Stimulated activated CD4-positive, alpha-beta T cell treated with anti-CD3 and anti-CD28 coated beads, TNF-alpha, amount 100 ng/mL, for 48 hours (primary cell): ENCODE data around the gene GCN1.

Experiments
- DNase-seq, 3 donors: peaks; one replicate each; pipeline ENCODE4 v3.0.0-alpha.2; 2020; ENCODE audit warnings: low read depth in 3 of 3

Gene GCN1

GRCh38 chr12:120142231-120142877 is 52.2 kb downstream of the GCN1 start:
- DNase-seq = no peak

GRCh38 chr12:120141336-120141735 is 53.2 kb downstream of the GCN1 start:
- DNase-seq = no peak

DNA sequence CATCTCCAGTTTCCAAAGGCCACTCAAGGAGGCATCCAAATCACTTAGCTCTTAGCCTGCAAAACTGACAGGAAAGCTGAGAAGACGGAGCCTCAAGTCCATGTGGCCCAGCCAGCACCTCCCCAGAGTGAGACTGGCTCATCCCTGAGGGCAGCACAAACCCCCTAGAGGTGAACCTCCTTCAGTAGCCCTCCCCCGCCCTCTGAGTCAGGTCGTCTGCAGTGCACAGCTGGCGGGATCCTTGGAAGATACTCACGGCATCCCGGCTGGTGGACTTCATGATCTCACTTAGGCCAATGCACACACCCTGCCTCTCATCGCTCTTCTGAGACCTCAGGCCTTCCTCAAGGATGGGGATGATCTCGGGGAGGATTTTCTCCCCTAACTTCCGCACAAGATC is 53.9 kb downstream of the GCN1 start:
- DNase-seq = no peak

- DNase-seq = no peak
Measured at GRCh38 chr12:120139958-120140357, 54.6 kb downstream of the GCN1 start.

GRCh38 chr12:120138366-120138765 is 56.1 kb downstream of the GCN1 start:
- no peak for DNase-seq

DNA sequence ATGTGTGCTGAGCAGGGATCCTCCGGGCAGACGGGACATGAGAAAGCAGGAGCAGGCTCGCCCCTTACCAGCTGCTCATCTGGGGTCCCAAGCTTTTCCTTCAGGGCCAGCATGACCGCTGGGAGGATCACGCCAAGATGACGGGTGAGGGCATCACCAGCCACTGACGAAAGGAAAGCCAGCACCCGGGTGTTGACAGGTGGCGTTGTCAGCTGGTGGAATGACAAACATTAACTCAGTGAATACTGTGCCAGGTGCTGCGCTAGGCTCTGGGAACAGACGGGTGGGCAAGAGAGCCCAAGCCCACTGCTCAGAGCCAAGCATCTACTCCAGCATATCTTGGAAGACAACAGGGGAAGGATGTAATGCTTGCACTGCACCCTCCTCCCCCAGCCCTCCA is 56.7 kb downstream of the GCN1 start:
- no peak for DNase-seq

GRCh38 chr12:120136093-120136770 is 58.3 kb downstream of the GCN1 start:
- DNase-seq = no peak

- DNase-seq = no peak
Measured at GRCh38 chr12:120134307-120134980, 60.1 kb downstream of the GCN1 start.

DNA sequence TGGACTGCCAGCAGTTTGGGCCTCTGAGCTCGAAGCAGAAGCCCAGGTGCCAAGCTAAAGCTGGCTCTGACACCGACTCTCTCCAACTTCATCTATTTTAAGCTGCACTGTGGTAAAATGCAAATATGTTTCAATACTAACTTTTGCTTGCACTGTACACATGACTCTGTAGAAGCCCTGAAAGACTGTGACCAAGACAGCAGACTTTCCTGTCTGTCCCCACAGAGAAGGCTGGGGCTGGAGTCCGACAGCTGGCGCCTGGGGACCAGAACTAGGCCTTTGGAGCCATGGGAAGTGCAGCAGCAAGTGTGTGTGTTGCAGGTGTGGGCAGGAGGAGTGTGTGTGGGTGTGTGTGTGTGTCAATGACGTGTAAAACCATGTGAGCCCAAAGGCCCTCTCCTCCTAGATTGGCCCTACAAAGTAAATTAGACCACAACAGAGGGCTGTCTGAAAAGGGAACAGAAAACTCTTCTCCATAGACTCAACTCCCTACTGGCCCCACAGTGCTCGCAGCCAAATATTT is 61.6 kb downstream of the GCN1 start:
- no peak for DNase-seq

GRCh38 chr12:120132054-120132836 is 62.3 kb downstream of the GCN1 start:
- DNase-seq = no peak

- DNase-seq = no peak
Measured at GRCh38 chr12:120131116-120131515, 63.4 kb downstream of the GCN1 start.

DNA sequence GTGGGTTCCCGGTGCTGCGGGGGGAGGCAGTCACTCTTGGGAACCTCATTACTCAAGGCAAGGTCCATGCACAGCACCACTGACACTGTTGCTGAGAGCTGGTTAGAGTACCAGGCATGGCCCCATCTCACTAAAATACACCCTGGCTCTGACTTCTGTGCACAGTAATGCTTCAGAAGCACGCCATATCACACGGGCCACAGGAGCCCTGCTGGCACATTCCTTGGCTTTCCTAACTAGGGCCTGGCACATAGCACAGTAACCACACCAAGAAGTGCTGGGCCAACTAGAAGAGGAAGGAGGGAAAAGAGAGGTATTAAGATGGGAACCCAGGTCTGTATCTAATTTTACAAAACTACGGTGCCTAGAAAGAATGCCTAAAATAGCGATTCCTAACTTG is 64.5 kb downstream of the GCN1 start:
- no peak for DNase-seq

- DNase-seq = no peak
Measured at GRCh38 chr12:120126635-120127005, 67.9 kb downstream of the GCN1 start.

- DNase-seq = peak in 1 of 3 donors; percentile 30
Measured at GRCh38 chr12:120125792-120126634, 68.5 kb downstream of the GCN1 start.

DNA sequence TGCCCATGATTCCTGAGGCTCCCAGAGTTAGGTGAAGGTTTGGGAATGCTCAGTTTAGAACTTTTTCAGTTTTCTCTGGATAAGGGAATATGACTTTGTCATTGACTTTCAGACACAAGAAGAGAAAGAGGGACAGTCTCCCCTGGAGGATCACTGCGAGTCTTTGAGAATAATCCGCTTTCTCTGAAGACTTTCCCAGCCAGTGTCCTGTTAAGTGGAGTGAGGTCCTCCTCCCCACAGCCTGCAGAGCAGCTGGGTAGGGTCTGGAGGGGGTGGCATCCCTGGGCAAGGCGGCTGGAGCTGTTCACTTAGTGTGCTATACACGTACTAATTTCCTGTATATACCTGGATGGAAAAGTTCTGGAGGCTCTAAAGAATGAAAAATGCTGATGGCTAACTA is 69.5 kb downstream of the GCN1 start:
- DNase-seq = no peak

DNA sequence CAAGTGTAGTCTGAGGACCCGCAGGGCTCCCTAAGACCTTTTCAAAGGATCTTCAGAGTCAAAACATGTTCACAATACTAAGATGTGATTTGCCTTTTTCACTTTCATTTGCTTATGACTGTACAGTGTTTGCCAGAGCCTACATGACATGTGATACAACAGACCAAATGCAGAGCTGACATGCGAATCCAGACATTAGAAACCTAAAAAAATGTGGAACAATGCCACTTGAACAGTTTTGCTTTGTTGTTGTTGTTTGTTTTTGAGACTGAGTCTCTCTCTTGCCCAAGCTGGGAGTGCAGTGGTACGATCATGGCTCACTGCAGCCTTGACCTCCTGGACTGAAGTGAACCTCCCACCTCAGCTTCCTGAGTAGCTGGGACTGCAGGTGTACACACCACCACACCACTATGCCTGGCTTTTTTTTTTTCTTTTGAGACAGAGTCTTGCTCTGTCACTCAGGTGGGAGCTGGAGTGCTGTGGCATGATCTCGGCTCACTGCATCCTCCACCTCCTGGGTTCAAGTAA is 72.7 kb downstream of the GCN1 start:
- DNase-seq = no peak

- DNase-seq = no peak
Measured at GRCh38 chr12:120121343-120121742, 73.2 kb downstream of the GCN1 start.

DNA sequence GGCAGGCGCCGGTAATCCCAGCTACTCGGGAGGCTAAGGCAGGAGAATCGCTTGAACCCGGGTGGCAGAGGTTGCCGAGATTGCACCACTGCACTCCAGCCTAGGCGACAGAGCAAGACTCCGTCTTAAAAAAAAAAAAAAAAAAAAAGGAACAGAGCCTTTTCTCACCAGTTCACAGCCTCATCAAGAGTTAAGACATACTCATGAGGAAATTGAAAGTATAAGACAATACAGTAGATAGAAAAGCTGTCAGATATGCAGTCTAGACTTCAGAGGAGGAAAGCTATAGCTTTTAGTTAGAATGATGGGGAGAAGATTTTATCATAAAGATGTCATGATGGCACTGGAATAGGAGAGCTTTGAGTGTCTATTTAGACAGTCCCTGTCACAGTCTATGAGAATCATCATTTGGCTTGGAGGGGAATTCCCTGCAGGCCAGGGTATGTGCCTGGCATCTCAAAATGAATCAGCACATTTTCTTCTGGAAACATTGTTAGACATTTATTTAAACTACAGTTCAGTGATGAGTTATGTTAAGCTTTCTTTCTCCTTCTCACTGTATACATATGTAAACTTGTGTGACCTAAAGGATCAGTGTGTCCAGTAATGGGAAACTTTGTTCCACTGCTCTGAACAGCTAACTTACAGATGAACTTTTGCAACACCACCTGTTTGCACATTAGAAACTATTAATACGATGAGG is 75.1 kb downstream of the GCN1 start:
- peak in 1 of 3 donors; percentile 46 for DNase-seq

DNA sequence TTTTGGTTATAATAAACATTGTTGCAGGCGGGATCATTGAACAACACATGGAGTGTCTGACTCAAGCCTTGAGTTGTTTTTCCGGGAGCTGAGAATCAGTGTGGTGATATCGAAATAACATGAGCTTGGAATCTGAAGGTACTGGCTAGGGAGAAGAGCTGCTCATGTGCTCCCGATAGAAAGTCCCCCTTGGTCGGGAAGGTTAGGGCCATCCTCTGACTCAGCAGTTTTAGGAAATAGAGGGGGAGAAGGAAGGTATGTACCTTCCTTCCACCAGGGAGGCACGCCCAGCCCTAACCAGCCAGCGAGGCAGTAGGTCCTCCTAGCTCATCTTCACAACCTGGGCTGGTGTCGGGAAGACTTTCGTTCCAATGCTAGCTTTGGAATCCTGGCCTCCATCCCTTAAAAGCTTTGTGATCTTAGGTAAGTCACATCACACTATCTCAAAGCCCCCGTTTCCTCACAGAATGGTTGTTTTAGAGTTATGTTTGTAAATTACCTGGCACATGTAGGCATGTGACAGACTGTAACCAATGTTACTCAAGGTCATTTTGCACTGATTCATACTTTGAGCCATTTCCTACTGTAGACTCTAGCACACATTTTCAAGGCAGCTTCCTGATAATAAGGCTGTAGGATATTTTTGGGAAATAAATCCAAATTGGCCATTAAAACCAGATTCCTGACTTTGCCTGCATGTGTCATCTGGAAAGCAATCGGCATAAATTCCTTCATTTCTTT is 76.0 kb downstream of the GCN1 start:
- DNase-seq = no peak

DNA sequence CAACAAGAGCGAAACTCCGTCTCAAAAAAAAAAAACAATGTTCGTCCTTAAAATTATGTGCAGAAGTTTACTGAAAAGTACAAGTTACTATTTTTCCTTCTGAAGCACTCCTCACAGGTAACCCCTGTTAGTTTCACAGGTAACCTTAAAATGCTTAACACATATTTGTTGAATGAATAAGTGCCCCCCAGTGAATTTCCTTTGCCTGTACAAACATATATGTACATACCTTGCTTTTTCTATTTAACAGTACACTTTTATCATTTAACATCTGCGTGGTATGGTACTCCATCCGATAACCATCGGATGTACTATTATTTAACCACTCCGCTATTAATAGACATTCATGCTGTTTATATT is 76.6 kb downstream of the GCN1 start:
- no peak for DNase-seq
